Endometrial microvascular endothelial cells (primary cell): Measurements from ENCODE around the gene BBS9. TPM values are rescaled to one million over a fixed set of nuclear protein-coding genes. Genes with fewer than 3 reads are reported as not detected.

Experiments
- in situ Hi-C: cut with HindIII; loops from 2 replicates; pipeline ENCODE4 v1.10.0; 2017; ENCODE audit warnings: low sequenced_read_pairs, low pct_unique_long_range_greater_than_20kb; ENCODE audit errors: inconsistent ontology term
- total RNA-seq: library from RNA; depleted of rRNA; stranded (reverse); fragments of >200 nt; gene quantifications from one replicate; pipeline ENCODE4 v1.2.3, GENCODE V29; 2015; ENCODE audit errors: inconsistent ontology term

BBS9 gene
- total RNA-seq, 1 donor from 2014 or later: 9.7 TPM

GRCh38 chr7:33114976-33115375 is 14.4 kb upstream of the BBS9 start:
- in situ Hi-C loops: no loop called here

- in situ Hi-C loops: no loop called here
Observed at GRCh38 chr7:33118383-33118782, 11.0 kb upstream of the BBS9 start.

GRCh38 chr7:33127085-33127484 is 2.3 kb upstream of the BBS9 start:
- in situ Hi-C loops: no loop called here

GRCh38 chr7:33128631-33128989 is 754 bp upstream of the BBS9 start:
- in situ Hi-C loops: no loop called here

GRCh38 chr7:33129806-33130153 is 416 bp downstream of the BBS9 start:
- in situ Hi-C loops: no loop called here

- in situ Hi-C loops: no loop called here
Observed at GRCh38 chr7:33130184-33130583, 820 bp downstream of the BBS9 start.

- in situ Hi-C loops: no loop called here
Observed at GRCh38 chr7:33137103-33137502, 7.7 kb downstream of the BBS9 start.

GRCh38 chr7:33142585-33142984 is 13.2 kb downstream of the BBS9 start:
- in situ Hi-C loops: no loop called here

- in situ Hi-C loops: no loop called here
Observed at GRCh38 chr7:33143996-33144718, 14.8 kb downstream of the BBS9 start.

- in situ Hi-C loops: no loop called here
Observed at GRCh38 chr7:33145156-33145555, 15.8 kb downstream of the BBS9 start.

- in situ Hi-C loops: no loop called here
Observed at GRCh38 chr7:33152087-33152486, 22.7 kb downstream of the BBS9 start.

- in situ Hi-C loops: no loop called here
Observed at GRCh38 chr7:33155811-33156210, 26.4 kb downstream of the BBS9 start.

GRCh38 chr7:33156441-33156840 is 27.1 kb downstream of the BBS9 start:
- in situ Hi-C loops: no loop called here

- in situ Hi-C loops: no loop called here
Observed at GRCh38 chr7:33157311-33157710, 27.9 kb downstream of the BBS9 start.

- in situ Hi-C loops: no loop called here
Observed at GRCh38 chr7:33157781-33158180, 28.4 kb downstream of the BBS9 start.

- in situ Hi-C loops: no loop called here
Observed at GRCh38 chr7:33177876-33178275, 48.5 kb downstream of the BBS9 start.

- in situ Hi-C loops: no loop called here
Observed at GRCh38 chr7:33179519-33179918, 50.2 kb downstream of the BBS9 start.

GRCh38 chr7:33183504-33183903 is 54.1 kb downstream of the BBS9 start:
- in situ Hi-C loops: no loop called here

- in situ Hi-C loops: no loop called here
Observed at GRCh38 chr7:33184828-33185227, 55.5 kb downstream of the BBS9 start.

GRCh38 chr7:33185786-33186185 is 56.4 kb downstream of the BBS9 start:
- in situ Hi-C loops: no loop called here

- in situ Hi-C loops: no loop called here
Observed at GRCh38 chr7:33186192-33186591, 56.8 kb downstream of the BBS9 start.
